Measurements from ENCODE around the gene NAALADL2.

The NAALADL2 gene

GRCh38 chr3:174883881-174884675 is 24.9 kb downstream of the NAALADL2 start:
- no peak for TF ChIP-seq CTCF (conservative IDR thresholded peaks at IDR 0.05; ENCODE audit: low read depth, low read length)
- no peak overlapping the region for H3K4me3 ChIP-seq (ENCODE audit: low read length)
- DNase-seq (ENCODE audit: low read depth), result no peak

- no peak for TF ChIP-seq CTCF (conservative IDR thresholded peaks at IDR 0.05; ENCODE audit: low read depth, low read length)
- DNase-seq (ENCODE audit: low read depth), result no peak
- no peak overlapping the region for H3K4me3 ChIP-seq (ENCODE audit: low read length)
These were observed 25.8 kb downstream of the NAALADL2 start for GRCh38 chr3:174884776-174885568.

- DNase-seq (ENCODE audit: low read depth), result no peak
- H3K4me3 ChIP-seq (ENCODE audit: low read length), result no peak overlapping the region
- no peak for TF ChIP-seq CTCF (conservative IDR thresholded peaks at IDR 0.05; ENCODE audit: low read depth, low read length)
These were observed 32.5 kb downstream of the NAALADL2 start for GRCh38 chr3:174891524-174892203.

GRCh38 chr3:174907027-174907426 is 47.9 kb downstream of the NAALADL2 start:
- no peak overlapping the region for H3K4me3 ChIP-seq (ENCODE audit: low read length)
- DNase-seq (ENCODE audit: low read depth), result no peak
- no peak for TF ChIP-seq CTCF (conservative IDR thresholded peaks at IDR 0.05; ENCODE audit: low read depth, low read length)

- H3K4me3 ChIP-seq (ENCODE audit: low read length), result no peak overlapping the region
- no peak for DNase-seq (ENCODE audit: low read depth)
- TF ChIP-seq CTCF (conservative IDR thresholded peaks at IDR 0.05; ENCODE audit: low read depth, low read length), result no peak
These were observed 48.7 kb downstream of the NAALADL2 start for GRCh38 chr3:174907628-174908407.

GRCh38 chr3:174931473-174932353 is 72.6 kb downstream of the NAALADL2 start:
- no peak for TF ChIP-seq CTCF (conservative IDR thresholded peaks at IDR 0.05; ENCODE audit: low read depth, low read length)
- no peak for DNase-seq (ENCODE audit: low read depth)
- no peak overlapping the region for H3K4me3 ChIP-seq (ENCODE audit: low read length)

All from retinal pigment epithelial cell (primary cell).